ENCODE measurements around the gene TPM1. TPM values are rescaled to one million over a fixed set of nuclear protein-coding genes. Genes with fewer than 3 reads are reported as not detected.

Gene TPM1
- total and polyA plus RNA-seq, 11 donors: 9,722 to 18,689 (median 13,651) TPM

DNA sequence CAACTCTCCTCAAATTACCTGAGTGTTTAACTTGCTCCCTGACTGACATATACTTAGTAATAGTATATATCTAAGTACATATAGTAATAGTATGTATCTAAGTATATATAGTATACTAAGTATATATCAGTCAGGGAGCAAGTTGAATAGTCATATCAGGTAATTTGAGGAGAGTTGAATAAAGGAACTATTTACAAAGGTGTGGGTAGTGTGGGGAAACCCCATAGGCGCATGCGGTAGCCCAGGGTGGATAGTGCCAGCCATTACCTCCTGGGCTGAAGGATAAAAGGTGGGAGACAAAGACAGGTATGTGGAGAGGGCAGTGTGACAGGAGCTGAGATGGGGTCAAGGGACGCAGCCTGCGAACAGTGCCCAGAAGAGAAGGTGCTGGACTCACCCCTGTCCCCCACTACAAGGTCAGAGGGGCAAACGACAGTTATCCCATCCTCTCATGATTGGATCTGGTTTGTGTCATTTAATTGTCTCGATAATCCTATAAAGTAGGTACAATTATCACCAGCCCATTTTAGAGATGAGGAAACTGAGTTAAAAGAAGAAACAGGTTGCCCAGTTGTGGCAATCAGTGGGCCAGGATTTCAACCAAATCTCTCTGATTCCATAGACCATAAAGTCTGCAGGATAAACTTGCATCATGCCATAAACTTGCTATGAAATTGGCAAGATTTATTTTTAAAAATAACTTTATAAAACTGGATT, 34.1 kb upstream of the TPM1 start:
- Histone ChIP-seq H3K27ac (no peak overlapping the region), H3K4me1 (peaks cover 0 to 9% (median 6%) of the 10 kb centered on the region in 12 donors), H3K27me3 (no peaks in the 10 kb centered on the region), H3K4me3 (no peak overlapping the region), H3K9me3 (no peaks in the 10 kb centered on the region), H3K36me3 (no peaks in the 10 kb centered on the region)
- WGBS, 4 donors: 81 to 93% (median 93%) methylated on average over 6 of the region's 6 CpGs
- TF ChIP-seq, protein P1, sequence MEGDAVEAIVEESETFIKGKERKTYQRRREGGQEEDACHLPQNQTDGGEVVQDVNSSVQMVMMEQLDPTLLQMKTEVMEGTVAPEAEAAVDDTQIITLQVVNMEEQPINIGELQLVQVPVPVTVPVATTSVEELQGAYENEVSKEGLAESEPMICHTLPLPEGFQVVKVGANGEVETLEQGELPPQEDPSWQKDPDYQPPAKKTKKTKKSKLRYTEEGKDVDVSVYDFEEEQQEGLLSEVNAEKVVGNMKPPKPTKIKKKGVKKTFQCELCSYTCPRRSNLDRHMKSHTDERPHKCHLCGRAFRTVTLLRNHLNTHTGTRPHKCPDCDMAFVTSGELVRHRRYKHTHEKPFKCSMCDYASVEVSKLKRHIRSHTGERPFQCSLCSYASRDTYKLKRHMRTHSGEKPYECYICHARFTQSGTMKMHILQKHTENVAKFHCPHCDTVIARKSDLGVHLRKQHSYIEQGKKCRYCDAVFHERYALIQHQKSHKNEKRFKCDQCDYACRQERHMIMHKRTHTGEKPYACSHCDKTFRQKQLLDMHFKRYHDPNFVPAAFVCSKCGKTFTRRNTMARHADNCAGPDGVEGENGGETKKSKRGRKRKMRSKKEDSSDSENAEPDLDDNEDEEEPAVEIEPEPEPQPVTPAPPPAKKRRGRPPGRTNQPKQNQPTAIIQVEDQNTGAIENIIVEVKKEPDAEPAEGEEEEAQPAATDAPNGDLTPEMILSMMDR (IDR thresholded peaks at IDR 0.05): no peak
- no peak for TF ChIP-seq POLR2A (IDR thresholded peaks at IDR 0.05)
- intact Hi-C loops (cut with DNase I): no loop called here
- DNase-seq (no peak), ATAC-seq (no peak)

DNA sequence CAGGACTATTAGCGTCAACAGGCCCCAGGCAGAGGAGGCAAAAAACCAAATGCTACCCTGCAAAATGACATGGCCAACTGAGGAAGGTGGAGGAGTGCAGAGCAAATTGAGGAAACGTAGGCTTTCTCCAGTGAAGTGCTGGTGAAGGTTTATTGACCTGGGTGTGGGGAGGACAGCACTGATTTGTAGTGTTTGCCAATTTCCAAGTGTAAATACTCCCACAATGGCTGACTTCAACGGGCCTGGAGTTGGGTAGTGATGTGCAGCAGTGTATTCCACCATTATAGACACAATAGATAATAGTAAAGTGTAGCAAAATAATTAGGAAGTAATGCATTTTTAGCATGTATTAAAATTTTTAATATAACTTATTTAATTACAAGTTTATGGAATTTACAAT, 32.2 kb upstream of the TPM1 start:
- intact Hi-C loops (cut with DNase I): no loop called here
- Histone ChIP-seq H3K4me1 (peaks cover 0 to 25% (median 13%) of the 10 kb centered on the region in 12 donors), H3K4me3 (no peak overlapping the region), H3K27me3 (no peaks in the 10 kb centered on the region), H3K36me3 (no peaks in the 10 kb centered on the region), H3K27ac (no peak overlapping the region), H3K9me3 (no peaks in the 10 kb centered on the region)
- no peak for ATAC-seq
- TF ChIP-seq, protein P1 (IDR thresholded peaks at IDR 0.05): no peak
- no peak for TF ChIP-seq POLR2A (IDR thresholded peaks at IDR 0.05)
- WGBS, 4 donors: 74 to 94% (median 93%) methylated on average over 3 of the region's 3 CpGs
- no peak for DNase-seq

DNA sequence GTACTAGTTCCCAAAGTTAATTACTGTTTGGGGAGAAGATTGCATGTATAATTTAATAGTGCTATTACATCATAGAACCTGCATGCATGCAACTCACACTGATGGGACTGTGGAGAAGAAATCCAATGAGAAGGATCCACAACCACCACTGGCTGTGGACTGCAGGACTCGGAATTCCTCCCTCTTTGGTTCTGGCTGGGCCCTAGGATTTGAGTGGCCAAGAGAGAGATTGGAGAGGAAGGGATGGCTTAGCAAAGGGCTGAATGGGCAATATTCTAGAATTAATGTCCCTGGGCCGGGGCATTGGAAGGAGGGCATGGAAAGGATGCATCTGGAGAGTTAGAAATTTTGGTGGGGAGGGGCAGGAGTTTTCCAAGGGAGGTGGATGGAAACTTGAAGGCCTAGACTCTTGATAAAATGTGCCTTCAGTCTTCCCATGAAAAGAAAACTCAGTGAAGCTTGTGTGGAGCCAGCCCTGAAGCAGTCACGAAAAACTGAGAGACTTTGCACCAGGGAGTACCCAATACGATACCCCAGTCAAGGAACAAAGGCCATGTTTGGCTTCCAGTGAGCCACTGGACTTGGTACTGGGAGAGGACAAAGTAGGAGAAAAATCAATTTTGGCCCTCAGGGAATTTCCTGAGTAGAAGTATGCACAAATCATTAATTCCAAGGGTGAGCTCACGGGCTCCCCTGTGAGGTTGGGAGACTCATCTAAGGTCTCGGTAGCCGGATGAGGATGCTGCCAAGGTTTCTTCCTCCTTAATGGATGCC, 31.4 kb upstream of the TPM1 start:
- H3K36me3 ChIP-seq: no peaks in the 10 kb centered on the region
- intact Hi-C loops (cut with DNase I): no loop called here
- WGBS, 4 donors: 90 to 99% (median 93%) methylated on average over 7 of the region's 7 CpGs
- no peak for ATAC-seq
- no peak overlapping the region for H3K27ac ChIP-seq
- DNase-seq: no peak
- peaks cover 0 to 32% (median 13%) of the 10 kb centered on the region in 12 donors for H3K4me1 ChIP-seq
- TF ChIP-seq POLR2A (IDR thresholded peaks at IDR 0.05): no peak
- TF ChIP-seq, protein P1 (IDR thresholded peaks at IDR 0.05): no peak
- H3K4me3 ChIP-seq: no peak overlapping the region
- H3K9me3 ChIP-seq: no peaks in the 10 kb centered on the region
- no peaks in the 10 kb centered on the region for H3K27me3 ChIP-seq

DNA sequence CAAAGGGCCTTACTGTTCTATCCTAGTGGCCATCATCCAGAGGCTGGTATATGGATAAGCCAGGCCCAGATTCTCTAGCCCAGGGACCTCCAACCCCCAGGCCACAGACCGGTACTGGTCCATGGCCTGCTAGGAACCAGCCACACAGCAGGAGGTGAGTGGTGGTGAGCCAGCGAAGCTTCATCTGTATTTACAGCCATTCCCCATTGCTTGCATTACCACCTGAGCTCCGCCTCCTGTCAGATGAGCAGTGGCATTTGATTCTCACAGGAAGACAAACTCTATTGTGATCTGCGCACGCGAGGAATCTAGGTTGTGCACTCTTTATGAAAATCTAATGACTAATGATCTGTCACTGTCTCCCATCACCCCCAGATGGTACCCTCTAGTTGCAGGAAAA, 30.1 kb upstream of the TPM1 start:
- H3K27me3 ChIP-seq: no peaks in the 10 kb centered on the region
- WGBS, 4 donors: 95 to 98% (median 97%) methylated on average over 6 of the region's 6 CpGs
- H3K4me3 ChIP-seq: no peak overlapping the region
- H3K9me3 ChIP-seq: no peaks in the 10 kb centered on the region
- DNase-seq (no peak), ATAC-seq (no peak)
- intact Hi-C loops (cut with DNase I): no loop called here
- H3K27ac ChIP-seq: no peak overlapping the region
- TF ChIP-seq, protein P1 (IDR thresholded peaks at IDR 0.05): no peak
- TF ChIP-seq POLR2A (IDR thresholded peaks at IDR 0.05): no peak
- H3K4me1 ChIP-seq: peaks cover 0 to 35% (median 12%) of the 10 kb centered on the region in 12 donors
- H3K36me3 ChIP-seq: no peaks in the 10 kb centered on the region
